ENCODE data around the gene NSD2.

DNA sequence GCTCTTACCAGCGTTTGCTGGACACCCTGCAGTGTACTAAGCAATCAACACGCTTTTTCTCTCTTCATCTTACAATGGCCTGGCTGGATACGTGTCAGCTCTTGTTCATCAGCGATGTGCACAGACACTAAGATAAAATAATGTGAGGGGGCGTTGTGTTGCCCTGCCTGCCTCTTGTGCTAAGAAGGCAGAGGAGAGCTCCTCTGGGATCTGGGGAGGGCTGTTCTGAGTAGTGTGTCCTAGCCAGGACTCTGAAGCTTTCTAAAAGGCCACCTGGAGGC is 87.9 kb downstream of the NSD2 start:
- TF ChIP-seq POLR2A (IDR thresholded peaks at IDR 0.05) (no peak), POLR2AphosphoS5 (IDR thresholded peaks at IDR 0.05) (no peak), EP300 (IDR thresholded peaks at IDR 0.05) (no peak)
- TF ChIP-seq, protein P1, sequence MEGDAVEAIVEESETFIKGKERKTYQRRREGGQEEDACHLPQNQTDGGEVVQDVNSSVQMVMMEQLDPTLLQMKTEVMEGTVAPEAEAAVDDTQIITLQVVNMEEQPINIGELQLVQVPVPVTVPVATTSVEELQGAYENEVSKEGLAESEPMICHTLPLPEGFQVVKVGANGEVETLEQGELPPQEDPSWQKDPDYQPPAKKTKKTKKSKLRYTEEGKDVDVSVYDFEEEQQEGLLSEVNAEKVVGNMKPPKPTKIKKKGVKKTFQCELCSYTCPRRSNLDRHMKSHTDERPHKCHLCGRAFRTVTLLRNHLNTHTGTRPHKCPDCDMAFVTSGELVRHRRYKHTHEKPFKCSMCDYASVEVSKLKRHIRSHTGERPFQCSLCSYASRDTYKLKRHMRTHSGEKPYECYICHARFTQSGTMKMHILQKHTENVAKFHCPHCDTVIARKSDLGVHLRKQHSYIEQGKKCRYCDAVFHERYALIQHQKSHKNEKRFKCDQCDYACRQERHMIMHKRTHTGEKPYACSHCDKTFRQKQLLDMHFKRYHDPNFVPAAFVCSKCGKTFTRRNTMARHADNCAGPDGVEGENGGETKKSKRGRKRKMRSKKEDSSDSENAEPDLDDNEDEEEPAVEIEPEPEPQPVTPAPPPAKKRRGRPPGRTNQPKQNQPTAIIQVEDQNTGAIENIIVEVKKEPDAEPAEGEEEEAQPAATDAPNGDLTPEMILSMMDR (IDR thresholded peaks at IDR 0.05) = no peak

Data from sigmoid colon (tissue), 4 donors.